SJSA1 (cell line): ENCODE measurements around the gene LHPP. TPM values are rescaled to one million over a fixed set of nuclear protein-coding genes. Genes with fewer than 3 reads are reported as not detected.
A peak's percentile ranks its signal among the peaks of the same experiment; 100 is the strongest.

ENCODE experiments used
- DNase-seq, 2 experiments: peaks; one replicate each; pipeline ENCODE4 v3.0.0-alpha.2; 2015 to 2020; ENCODE audit warnings: low spot score in 2 of 2, low read depth in 1 of 2
- H3K27ac ChIP-seq: fragments of 250-450 bp; sonication (Bioruptor Pico); 2 replicates; pipeline ENCODE4 v1.5.1; 2020; ENCODE audit warnings: mild to moderate bottlenecking, moderate library complexity
- H3K27me3 ChIP-seq: fragments of 250-450 bp; sonication (Bioruptor Pico); replicated peaks from 2 replicates; pipeline ENCODE4 v1.5.1; 2020; ENCODE audit warnings: mild to moderate bottlenecking, moderate library complexity
- H3K36me3 ChIP-seq: fragments of 250-450 bp; sonication (Bioruptor Pico); 2 replicates; pipeline ENCODE4 v1.5.1; 2020; ENCODE audit warnings: mild to moderate bottlenecking
- H3K4me1 ChIP-seq: fragments of 250-450 bp; sonication (Bioruptor Pico); replicated peaks from 2 replicates; pipeline ENCODE4 v1.6.1; 2021; ENCODE audit warnings: mild to moderate bottlenecking
- H3K4me3 ChIP-seq: fragments of 250-450 bp; sonication (Bioruptor Pico); 2 replicates; pipeline ENCODE4 v1.5.1; 2020; ENCODE audit warnings: mild to moderate bottlenecking
- H3K9me3 ChIP-seq: fragments of 250-450 bp; sonication (Bioruptor Pico); replicated peaks from 2 replicates; pipeline ENCODE4 v1.5.1; 2020; ENCODE audit warnings: mild to moderate bottlenecking
- total RNA-seq: library from RNA; depleted of rRNA; stranded (reverse); fragments of >200 nt; shearing (Covaris generic); gene quantifications from 2 replicates; pipeline ENCODE4 v1.2.3, GENCODE V29; 2014; rRNA removed

LHPP gene
- total RNA-seq = 8.8 and 14.7 TPM in 2 replicates

GRCh38 chr10:124461642-124462347 lies at the start of gene LHPP:
Gene LHPP, plus strand, starts transcription at chr10:124461823. Its CDS starts 40 bp downstream, at chr10:124461863.
- Histone ChIP-seq H3K27me3 (0 out of 2 replicates have a peak, but pooled peaks cover 4% of the 10 kb centered on the region), H3K36me3 (0 out of 2 replicates have a peak, but pooled peaks cover 3% of the 10 kb centered on the region), H3K27ac (peak within 1 kb of the TSS; percentile 65), H3K9me3 (no peaks in the 10 kb centered on the region), H3K4me3 (peak within 1 kb of the TSS; percentile 96), H3K4me1 (peaks cover 7% of the 10 kb centered on the region)
- DNase-seq = peak; percentile 77 to 88

GRCh38 chr10:124414076-124414475 lies 47.5 kb upstream of the LHPP start:
- DNase-seq = no peak
- peaks cover 12% of the 10 kb centered on the region for H3K36me3 ChIP-seq
- peaks cover 7% of the 10 kb centered on the region for H3K4me1 ChIP-seq
- no peaks in the 10 kb centered on the region for H3K27me3 ChIP-seq
- H3K27ac ChIP-seq = no peak overlapping the region
- no peaks in the 10 kb centered on the region for H3K9me3 ChIP-seq
- H3K4me3 ChIP-seq = no peak overlapping the region

- H3K27me3 ChIP-seq = no peaks in the 10 kb centered on the region
- no peak overlapping the region for H3K27ac ChIP-seq
- H3K4me1 ChIP-seq = peaks cover 11% of the 10 kb centered on the region
- H3K36me3 ChIP-seq = peaks cover 11% of the 10 kb centered on the region
- DNase-seq = no peak
- no peaks in the 10 kb centered on the region for H3K9me3 ChIP-seq
- no peak overlapping the region for H3K4me3 ChIP-seq
Measured at GRCh38 chr10:124415210-124415609, 46.4 kb upstream of the LHPP start.

- Histone ChIP-seq H3K4me1 (peaks cover 11% of the 10 kb centered on the region), H3K36me3 (peaks cover 8% of the 10 kb centered on the region), H3K27me3 (peaks cover 6% of the 10 kb centered on the region; the same call in 1 of the 2 replicates), H3K9me3 (no peaks in the 10 kb centered on the region), H3K4me3 (no peak overlapping the region), H3K27ac (no peak overlapping the region)
- no peak for DNase-seq
Measured at GRCh38 chr10:124416733-124417132, 44.9 kb upstream of the LHPP start.

GRCh38 chr10:124417895-124418725 lies 43.5 kb upstream of the LHPP start:
- DNase-seq = peak; percentile 65 to 70
- Histone ChIP-seq H3K4me3 (peak overlapping the region; percentile 75), H3K4me1 (peaks cover 11% of the 10 kb centered on the region), H3K27me3 (peaks cover 12% of the 10 kb centered on the region; the same call in 1 of the 2 replicates), H3K36me3 (peaks cover 4% of the 10 kb centered on the region), H3K27ac (peak overlapping the region; percentile 19; the same call in 1 of the 2 replicates), H3K9me3 (no peaks in the 10 kb centered on the region)

DNA sequence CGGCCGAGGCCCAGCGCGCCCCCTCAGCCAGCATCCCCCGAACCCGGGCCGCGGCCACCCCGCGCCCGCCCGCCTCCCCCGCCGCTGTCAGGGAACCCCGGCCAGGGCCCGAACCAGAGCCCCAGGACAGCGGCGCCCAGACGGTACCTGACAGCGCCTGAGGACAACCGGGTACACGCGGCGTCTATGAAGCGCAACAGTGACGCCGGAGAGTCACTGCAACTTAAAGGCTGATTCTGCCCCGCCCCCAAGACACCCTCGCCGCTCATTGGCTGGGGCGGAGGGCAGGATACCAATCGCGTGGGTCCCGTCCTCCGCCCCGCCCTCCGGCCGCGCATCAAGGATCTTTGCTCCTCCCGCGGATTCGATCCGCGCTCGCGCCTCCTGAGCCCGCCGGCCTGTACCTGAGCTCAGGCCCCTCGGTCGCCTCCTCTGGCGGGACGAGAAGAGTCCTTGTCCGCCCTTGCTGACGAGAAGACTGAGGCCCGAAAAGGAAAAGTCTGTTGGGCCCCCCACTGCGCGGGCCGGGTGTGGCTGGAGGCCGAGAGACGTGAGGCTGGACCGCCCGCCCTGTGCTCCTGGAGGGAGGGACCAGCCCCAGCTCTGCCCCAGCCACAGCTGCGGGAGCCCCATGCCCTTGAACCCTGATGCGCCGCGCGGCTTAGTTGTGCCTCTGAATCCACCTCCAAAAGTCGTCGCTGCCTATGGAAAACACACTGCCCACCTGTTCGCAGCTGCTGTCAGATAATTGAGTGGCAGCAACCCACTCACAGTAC lies 42.7 kb upstream of the LHPP start, which contains the start of gene OAT:
Gene OAT, minus strand, starts transcription at position 198 of the 776 bp plus-strand sequence. CDS start 6,752 bp downstream, outside the sequence.
- peak; percentile 93 to 95 for DNase-seq
- Histone ChIP-seq H3K36me3 (peaks cover 4% of the 10 kb centered on the region), H3K4me3 (peak within 1 kb of the TSS; percentile 75), H3K27me3 (peaks cover 13% of the 10 kb centered on the region; the same call in 1 of the 2 replicates), H3K9me3 (no peaks in the 10 kb centered on the region), H3K4me1 (peaks cover 11% of the 10 kb centered on the region), H3K27ac (peak within 1 kb of the TSS; percentile 19; the same call in 1 of the 2 replicates)

GRCh38 chr10:124419635-124420034 lies 42.0 kb upstream of the LHPP start:
- H3K27ac ChIP-seq = no peak overlapping the region
- peaks cover 4% of the 10 kb centered on the region; the same call in 1 of the 2 replicates for H3K36me3 ChIP-seq
- peaks cover 20% of the 10 kb centered on the region; the same call in 1 of the 2 replicates for H3K27me3 ChIP-seq
- H3K9me3 ChIP-seq = no peaks in the 10 kb centered on the region
- peaks cover 11% of the 10 kb centered on the region for H3K4me1 ChIP-seq
- no peak for DNase-seq
- H3K4me3 ChIP-seq = no peak overlapping the region

- Histone ChIP-seq H3K4me3 (no peak overlapping the region), H3K9me3 (no peaks in the 10 kb centered on the region), H3K4me1 (peaks cover 11% of the 10 kb centered on the region), H3K27ac (no peak overlapping the region), H3K36me3 (peaks cover 4% of the 10 kb centered on the region; the same call in 1 of the 2 replicates), H3K27me3 (peaks cover 20% of the 10 kb centered on the region; the same call in 1 of the 2 replicates)
- no peak for DNase-seq
Measured at GRCh38 chr10:124420254-124420653, 41.4 kb upstream of the LHPP start.

- H3K4me3 ChIP-seq = no peak overlapping the region
- DNase-seq = no peak
- H3K27me3 ChIP-seq = peaks cover 24% of the 10 kb centered on the region; the same call in 1 of the 2 replicates
- peaks cover 4% of the 10 kb centered on the region; the same call in 1 of the 2 replicates for H3K36me3 ChIP-seq
- no peaks in the 10 kb centered on the region for H3K9me3 ChIP-seq
- H3K4me1 ChIP-seq = peaks cover 6% of the 10 kb centered on the region
- H3K27ac ChIP-seq = no peak overlapping the region
Measured at GRCh38 chr10:124422742-124423141, 38.9 kb upstream of the LHPP start.

GRCh38 chr10:124423813-124424212 lies 37.8 kb upstream of the LHPP start:
- Histone ChIP-seq H3K4me3 (no peak overlapping the region), H3K36me3 (no peaks in the 10 kb centered on the region), H3K27me3 (peaks cover 24% of the 10 kb centered on the region; the same call in 1 of the 2 replicates), H3K4me1 (peaks cover 6% of the 10 kb centered on the region), H3K27ac (no peak overlapping the region), H3K9me3 (no peaks in the 10 kb centered on the region)
- no peak for DNase-seq

- DNase-seq = no peak
- H3K4me1 ChIP-seq = no peaks in the 10 kb centered on the region
- H3K27ac ChIP-seq = no peak overlapping the region
- H3K27me3 ChIP-seq = peaks cover 23% of the 10 kb centered on the region; the same call in 1 of the 2 replicates
- H3K36me3 ChIP-seq = no peaks in the 10 kb centered on the region
- H3K9me3 ChIP-seq = no peaks in the 10 kb centered on the region
- H3K4me3 ChIP-seq = no peak overlapping the region
Measured at GRCh38 chr10:124425227-124425962, 36.2 kb upstream of the LHPP start.

GRCh38 chr10:124428207-124428777 lies 33.3 kb upstream of the LHPP start:
- no peak for DNase-seq
- H3K27ac ChIP-seq = no peak overlapping the region
- H3K4me3 ChIP-seq = no peak overlapping the region
- peaks cover 17% of the 10 kb centered on the region; the same call in 1 of the 2 replicates for H3K27me3 ChIP-seq
- H3K9me3 ChIP-seq = no peaks in the 10 kb centered on the region
- no peaks in the 10 kb centered on the region for H3K36me3 ChIP-seq
- no peaks in the 10 kb centered on the region for H3K4me1 ChIP-seq
